ENCODE results near the gene SPTLC2. TPM values are rescaled to one million over a fixed set of nuclear protein-coding genes. Genes with fewer than 3 reads are reported as not detected.

SPTLC2 gene
- total RNA-seq, 1 experiment from 2014 or later: 68.4 TPM

DNA sequence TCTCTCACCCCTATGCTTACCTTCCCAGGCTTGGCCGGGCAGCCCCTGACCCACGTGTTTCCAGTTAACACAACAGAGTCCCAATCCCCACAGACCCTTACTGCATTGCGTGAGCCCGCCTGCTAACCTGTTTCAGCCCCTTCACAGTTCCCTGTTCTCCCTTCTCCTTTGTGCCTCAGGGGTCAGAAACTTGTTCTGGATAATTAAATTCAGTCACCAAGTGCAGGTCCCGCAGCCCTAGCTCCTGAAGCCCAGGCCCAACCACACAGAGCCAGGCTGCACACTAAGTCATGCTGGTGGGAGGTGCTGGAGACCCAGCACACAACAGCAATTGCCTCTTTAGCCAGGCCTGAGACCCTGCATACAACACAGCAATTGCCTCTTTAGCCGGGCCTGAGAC is 127.4 kb downstream of the SPTLC2 start:
- intact Hi-C loops (cut with micrococcal nuclease; ENCODE audit: unreplicated experiment): no loop called here
- H3K79me2 ChIP-seq (ENCODE audit: low read depth): no peaks in the 10 kb centered on the region
- no peak for TF ChIP-seq EZH2 (IDR thresholded peaks at IDR 0.05; ENCODE audit: low read depth)
- TF ChIP-seq, protein P1, sequence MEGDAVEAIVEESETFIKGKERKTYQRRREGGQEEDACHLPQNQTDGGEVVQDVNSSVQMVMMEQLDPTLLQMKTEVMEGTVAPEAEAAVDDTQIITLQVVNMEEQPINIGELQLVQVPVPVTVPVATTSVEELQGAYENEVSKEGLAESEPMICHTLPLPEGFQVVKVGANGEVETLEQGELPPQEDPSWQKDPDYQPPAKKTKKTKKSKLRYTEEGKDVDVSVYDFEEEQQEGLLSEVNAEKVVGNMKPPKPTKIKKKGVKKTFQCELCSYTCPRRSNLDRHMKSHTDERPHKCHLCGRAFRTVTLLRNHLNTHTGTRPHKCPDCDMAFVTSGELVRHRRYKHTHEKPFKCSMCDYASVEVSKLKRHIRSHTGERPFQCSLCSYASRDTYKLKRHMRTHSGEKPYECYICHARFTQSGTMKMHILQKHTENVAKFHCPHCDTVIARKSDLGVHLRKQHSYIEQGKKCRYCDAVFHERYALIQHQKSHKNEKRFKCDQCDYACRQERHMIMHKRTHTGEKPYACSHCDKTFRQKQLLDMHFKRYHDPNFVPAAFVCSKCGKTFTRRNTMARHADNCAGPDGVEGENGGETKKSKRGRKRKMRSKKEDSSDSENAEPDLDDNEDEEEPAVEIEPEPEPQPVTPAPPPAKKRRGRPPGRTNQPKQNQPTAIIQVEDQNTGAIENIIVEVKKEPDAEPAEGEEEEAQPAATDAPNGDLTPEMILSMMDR (conservative IDR thresholded peaks at IDR 0.05): no peak
- ChIA-PET CTCF (no interaction called here), POLR2A (ENCODE audit: unreplicated experiment) (no interaction called here)
- no peaks in the 10 kb centered on the region for H3F3A ChIP-seq (ENCODE audit: insufficient read depth, low read depth)
- no peaks in the 10 kb centered on the region for H3K27me3 ChIP-seq (ENCODE audit: insufficient read depth, low read depth)
- H3K4me3 ChIP-seq: no peak overlapping the region
- no peak overlapping the region for H2AFZ ChIP-seq
- H3K27ac ChIP-seq: no peak overlapping the region
- no peaks in the 10 kb centered on the region for H3K36me3 ChIP-seq (ENCODE audit: low read depth)
- H3K9me2 ChIP-seq (ENCODE audit: insufficient read depth): no peaks in the 10 kb centered on the region
- no peaks in the 10 kb centered on the region for H3K4me1 ChIP-seq (replicated peaks; ENCODE audit: insufficient read depth)
- no TSS peak for BruUV-seq (replicated peaks)
- no peak overlapping the region for H3K4me2 ChIP-seq
- no peak for DNase-seq
- no peaks in the 10 kb centered on the region for H4K20me1 ChIP-seq (ENCODE audit: insufficient read depth)
- no peaks in the 10 kb centered on the region for H3K9me3 ChIP-seq (ENCODE audit: insufficient read depth, low read depth)

DNA sequence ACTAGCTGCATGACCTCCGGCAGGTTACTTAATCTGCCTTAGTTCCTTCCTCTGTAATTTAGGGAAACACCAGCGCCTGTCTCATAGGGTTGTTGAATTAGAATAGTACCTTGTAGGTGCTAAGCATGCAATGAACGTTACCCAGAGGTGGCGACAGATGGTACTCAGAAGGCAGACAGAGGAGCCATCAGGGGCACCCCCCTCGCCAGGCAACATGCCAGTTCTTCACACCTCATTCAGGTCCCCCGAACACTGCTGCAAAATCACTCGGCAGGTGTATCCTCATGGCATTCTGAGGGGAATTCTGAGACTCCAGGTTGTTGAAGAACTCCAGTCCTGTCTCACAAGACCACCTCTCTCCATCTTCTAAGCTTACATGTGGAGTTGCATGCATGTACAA is 127.9 kb downstream of the SPTLC2 start:
- Histone ChIP-seq H3K4me2 (no peak overlapping the region), H3K27me3 (ENCODE audit: insufficient read depth, low read depth) (no peaks in the 10 kb centered on the region), H3K4me1 (replicated peaks; ENCODE audit: insufficient read depth) (no peaks in the 10 kb centered on the region), H4K20me1 (ENCODE audit: insufficient read depth) (no peaks in the 10 kb centered on the region), H3K9me3 (ENCODE audit: insufficient read depth, low read depth) (no peaks in the 10 kb centered on the region), H3K9me2 (ENCODE audit: insufficient read depth) (no peaks in the 10 kb centered on the region), H3K79me2 (ENCODE audit: low read depth) (no peaks in the 10 kb centered on the region), H3K4me3 (no peak overlapping the region), H3K27ac (no peak overlapping the region), H2AFZ (no peak overlapping the region), H3F3A (ENCODE audit: insufficient read depth, low read depth) (no peaks in the 10 kb centered on the region), H3K36me3 (ENCODE audit: low read depth) (no peaks in the 10 kb centered on the region)
- CTCF ChIA-PET: no interaction called here
- no peak for DNase-seq
- intact Hi-C loops (cut with micrococcal nuclease; ENCODE audit: unreplicated experiment): no loop called here
- TF ChIP-seq, protein P1 (conservative IDR thresholded peaks at IDR 0.05): no peak
- no peak for TF ChIP-seq EZH2 (IDR thresholded peaks at IDR 0.05; ENCODE audit: low read depth)
- no TSS peak for BruUV-seq (replicated peaks)
- POLR2A ChIA-PET (ENCODE audit: unreplicated experiment): no interaction called here

DNA sequence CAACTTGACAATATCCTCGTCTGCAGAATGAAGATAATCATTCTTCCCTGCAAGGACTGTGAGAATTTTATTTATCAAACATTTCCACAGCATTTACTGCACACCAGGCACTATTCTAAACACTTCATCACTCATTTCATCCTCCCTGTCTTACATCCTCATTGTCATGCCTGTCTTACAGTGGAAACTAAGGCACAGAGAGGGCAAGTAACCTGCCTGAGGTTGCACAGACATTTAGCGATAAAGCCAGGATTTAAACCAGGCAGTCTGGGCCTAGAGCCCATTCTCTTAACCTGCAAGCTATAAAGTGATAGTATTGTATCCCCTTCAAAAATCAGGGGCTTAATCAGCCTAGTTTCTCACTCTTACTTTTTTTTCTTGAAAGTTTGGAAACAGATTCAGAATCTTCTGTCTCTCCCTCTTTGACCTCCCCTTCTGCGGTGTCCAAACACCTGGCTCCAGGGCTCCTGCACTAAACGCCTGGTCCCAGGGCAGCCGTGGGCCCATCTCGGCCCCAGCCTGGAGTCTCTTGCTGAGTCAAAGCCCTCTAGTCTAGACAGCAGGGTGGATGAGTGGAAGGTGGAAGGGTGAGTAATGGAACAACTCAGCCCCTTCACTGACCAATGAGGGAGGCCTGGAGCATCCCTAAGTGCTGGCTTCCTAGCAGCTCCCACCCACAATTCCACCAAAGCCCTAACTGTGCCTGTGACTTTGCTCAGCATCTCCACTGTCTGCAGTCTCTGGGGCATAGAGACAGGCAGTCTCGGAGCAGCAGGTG is 130.3 kb downstream of the SPTLC2 start:
- Histone ChIP-seq H3K4me3 (no peak overlapping the region), H3K27me3 (ENCODE audit: insufficient read depth, low read depth) (no peaks in the 10 kb centered on the region), H3K79me2 (ENCODE audit: low read depth) (no peaks in the 10 kb centered on the region), H3F3A (ENCODE audit: insufficient read depth, low read depth) (no peaks in the 10 kb centered on the region), H2AFZ (no peak overlapping the region), H3K4me2 (no peak overlapping the region), H3K4me1 (replicated peaks; ENCODE audit: insufficient read depth) (no peaks in the 10 kb centered on the region), H3K9me3 (ENCODE audit: insufficient read depth, low read depth) (no peaks in the 10 kb centered on the region), H3K9me2 (ENCODE audit: insufficient read depth) (no peaks in the 10 kb centered on the region), H3K27ac (no peak overlapping the region), H4K20me1 (ENCODE audit: insufficient read depth) (no peaks in the 10 kb centered on the region), H3K36me3 (ENCODE audit: low read depth) (no peaks in the 10 kb centered on the region)
- CTCF ChIA-PET: no interaction called here
- TF ChIP-seq, protein P1 (conservative IDR thresholded peaks at IDR 0.05): no peak
- no peak for TF ChIP-seq EZH2 (IDR thresholded peaks at IDR 0.05; ENCODE audit: low read depth)
- no TSS peak for BruUV-seq (replicated peaks)
- POLR2A ChIA-PET (ENCODE audit: unreplicated experiment): no interaction called here
- no peak for DNase-seq
- intact Hi-C loops (cut with micrococcal nuclease; ENCODE audit: unreplicated experiment): no loop called here

All from PC-9 (cell line).